A549 (cell line): ENCODE measurements around the gene SLC1A2. TPM values are rescaled to one million over a fixed set of nuclear protein-coding genes. Genes with fewer than 3 reads are reported as not detected.

ENCODE experiments used
- BHLHE40 ChIP-seq: IDR thresholded peaks from 2 replicates; pipeline ENCODE4 v1.6.1; 2012; ENCODE audit warnings: low read depth, low read length, inconsistent platforms
- CHD2 ChIP-seq: fragments of 150-350 bp; IDR thresholded peaks from 2 replicates; pipeline ENCODE4 v1.6.1; 2014; ENCODE audit warnings: low read length; ENCODE audit not compliant: partially characterized antibody
- EHF ChIP-seq: fragments of 250-450 bp; sonication (Bioruptor Pico); IDR thresholded peaks from 2 replicates; pipeline ENCODE4 v1.5.0; 2020; ENCODE audit warnings: mild to moderate bottlenecking
- EHMT2 ChIP-seq: fragments of 200-600 bp; sonication (generic); IDR thresholded peaks from 2 replicates; pipeline ENCODE4 v1.6.1; 2016; ENCODE audit warnings: antibody characterized with exemption, low read depth, mild to moderate bottlenecking, moderate library complexity
- GATA3 ChIP-seq: IDR thresholded peaks from 2 replicates; pipeline ENCODE4 v1.6.1; 2012; ENCODE audit warnings: borderline replicate concordance
- HOXB13 ChIP-seq: fragments of 250-450 bp; sonication (Bioruptor Pico); IDR thresholded peaks from 2 replicates; pipeline ENCODE4 v1.5.0; 2020; ENCODE audit warnings: low read depth, mild to moderate bottlenecking, moderate library complexity
- JUN ChIP-seq, 2 experiments: fragments of >200 bp; sonication (Bioruptor Twin); formaldehyde crosslinking; IDR thresholded peaks; 2 replicates in 1 of 2; 3 replicates in 1 of 2; pipeline ENCODE4 v1.6.1; 2016 to 2017
- MAZ ChIP-seq: fragments of 150-350 bp; IDR thresholded peaks from 2 replicates; pipeline ENCODE4 v1.6.1; 2014; ENCODE audit warnings: antibody characterized with exemption, low read depth, low read length, borderline replicate concordance
- NPAS2 ChIP-seq: fragments of 250-450 bp; sonication (Bioruptor Pico); IDR thresholded peaks from 2 replicates; pipeline ENCODE4 v1.8.0; 2022; ENCODE audit warnings: mild to moderate bottlenecking, moderate library complexity, borderline replicate concordance
- NR3C1 ChIP-seq: fragments of >200 bp; sonication (Bioruptor Twin); formaldehyde crosslinking; IDR thresholded peaks from 3 replicates; pipeline ENCODE4 v1.6.1; 2017
- PHF8 ChIP-seq: fragments of 200-600 bp; sonication (generic); IDR thresholded peaks from 2 replicates; pipeline ENCODE4 v1.6.1; 2016; ENCODE audit warnings: low read depth, mild to moderate bottlenecking, antibody characterized with exemption, moderate library complexity, borderline replicate concordance
- POLR2AphosphoS2 ChIP-seq: conservative IDR thresholded peaks from 2 replicates; pipeline ENCODE4 v1.6.1; 2012; ENCODE audit warnings: low read length, improper control_type of control experiment, inconsistent platforms
- RFX5 ChIP-seq: fragments of 450-650 bp; IDR thresholded peaks from 2 replicates; pipeline ENCODE4 v1.7.1; 2014; ENCODE audit warnings: antibody characterized with exemption, mild to moderate bottlenecking, moderate library complexity
- SMC3 ChIP-seq: fragments of >200 bp; sonication (Bioruptor Twin); formaldehyde crosslinking; IDR thresholded peaks from 3 replicates; pipeline ENCODE4 v1.6.1; 2018; ENCODE audit warnings: inconsistent platforms
- TP53 ChIP-seq: fragments of 250-450 bp; sonication (Bioruptor Pico); IDR thresholded peaks from 2 replicates; pipeline ENCODE4 v1.5.0; 2021; ENCODE audit warnings: mild to moderate bottlenecking, moderate library complexity
- ZNF302 ChIP-seq: fragments of 250-450 bp; sonication (Bioruptor Pico); IDR thresholded peaks from 2 replicates; pipeline ENCODE4 v1.9.0; 2021; ENCODE audit warnings: inconsistent platforms, mild to moderate bottlenecking, moderate library complexity
- polyA plus RNA-seq, 4 experiments: library from polyadenylated mRNA; depleted of rRNA in 3 of 4; stranded (reverse); fragments of >200 nt; fragmentation: RNase III in 1 of 4; extraction: RNeasy Plus Mini Kit Qiagen cat#74134 plus additional on column Dnase treatment in 1 of 4; gene quantifications; 2 replicates in 3 of 4; 3 replicates in 1 of 4; pipeline ENCODE4 v1.2.3, GENCODE V29; 2011 to 2017
- TF ChIP-seq, protein P1 (sequence below): fragments of >200 bp; sonication (Bioruptor Twin); formaldehyde crosslinking; IDR thresholded peaks from 3 replicates; pipeline ENCODE4 v1.6.1; 2016
- TF ChIP-seq, protein P2 (sequence below): fragments of 200-600 bp; sonication (generic); IDR thresholded peaks from 2 replicates; pipeline ENCODE4 v1.6.1; 2016; ENCODE audit warnings: antibody characterized with exemption, mild to moderate bottlenecking, moderate library complexity
- TF ChIP-seq, protein P3 (sequence below): IDR thresholded peaks from 2 replicates; pipeline ENCODE4 v1.6.1; 2012; ENCODE audit warnings: low read depth, borderline replicate concordance
- TF ChIP-seq, protein P4 (sequence below): IDR thresholded peaks from 2 replicates; pipeline ENCODE4 v1.6.1; 2012
- TF ChIP-seq, protein P5 (sequence below): fragments of >200 bp; sonication (Bioruptor Twin); formaldehyde crosslinking; IDR thresholded peaks from 3 replicates; pipeline ENCODE4 v1.5.1; 2016

The SLC1A2 gene
- polyA plus RNA-seq, 2 of the 4 experiments (the other 2 are of a cell fraction): 0.01 to 0.14 TPM

DNA sequence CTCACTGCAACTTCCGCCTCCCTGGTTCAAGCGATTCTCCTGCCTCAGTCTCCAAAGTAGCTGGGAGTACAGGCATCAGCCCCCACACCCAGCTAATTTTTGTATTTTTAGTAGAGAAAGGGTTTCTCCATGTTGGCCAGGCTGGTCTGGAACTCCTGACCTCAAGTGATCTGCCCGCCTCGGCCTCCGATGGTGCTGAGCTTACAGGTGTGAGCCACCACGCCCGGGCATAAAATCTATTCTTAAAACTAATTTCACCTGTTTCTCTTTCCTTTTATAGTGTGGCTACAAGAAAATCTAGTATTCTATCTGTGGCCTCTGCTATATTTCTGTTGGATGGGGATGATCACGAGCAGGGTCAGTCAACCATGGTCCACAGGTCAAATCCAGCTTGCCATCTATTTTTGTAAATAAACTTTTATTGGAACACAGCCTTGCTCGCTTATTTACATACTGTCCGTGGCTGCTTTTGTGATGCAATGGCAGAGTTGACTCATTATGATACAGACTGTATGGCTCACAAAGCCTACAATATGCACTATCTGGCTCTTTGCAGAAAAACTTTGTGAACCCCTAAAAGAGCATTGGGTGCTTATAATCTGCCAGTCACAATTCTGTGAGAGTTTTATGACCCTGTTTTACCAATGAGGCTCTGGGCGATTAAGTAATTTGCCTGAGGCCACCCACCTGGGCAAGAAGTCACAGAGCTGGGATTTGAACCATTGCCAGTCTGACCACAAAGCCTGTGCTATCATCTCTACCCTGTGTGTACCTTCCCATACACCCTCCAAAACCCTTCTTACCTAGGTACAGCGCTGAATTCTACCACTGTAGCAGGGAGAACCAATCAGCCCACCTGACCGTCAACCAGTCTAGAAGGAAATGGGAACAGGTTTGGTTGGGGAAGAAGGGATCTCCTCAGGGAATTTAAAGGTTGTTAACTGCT, 28.3 kb downstream of the SLC1A2 start (continued):
- TF ChIP-seq NPAS2 (CRISPR knock-in tag) (no peak), GATA3 (peak; percentile 81), PHF8 (no peak), HOXB13 (CRISPR knock-in tag) (no peak), JUN (IDR thresholded peaks at IDR 0.05) (peak; percentile 55 to 76; a peak in 3 of 5 replicates), BHLHE40 (no peak), EHMT2 (no peak), TP53 (CRISPR knock-in tag) (no peak), RFX5 (no peak), EHF (no peak), SMC3 (peak; percentile 63), NR3C1 (no peak), CHD2 (no peak), ZNF302 (no peak), POLR2AphosphoS2 (no peak), MAZ (no peak)
- TF ChIP-seq, protein P1, sequence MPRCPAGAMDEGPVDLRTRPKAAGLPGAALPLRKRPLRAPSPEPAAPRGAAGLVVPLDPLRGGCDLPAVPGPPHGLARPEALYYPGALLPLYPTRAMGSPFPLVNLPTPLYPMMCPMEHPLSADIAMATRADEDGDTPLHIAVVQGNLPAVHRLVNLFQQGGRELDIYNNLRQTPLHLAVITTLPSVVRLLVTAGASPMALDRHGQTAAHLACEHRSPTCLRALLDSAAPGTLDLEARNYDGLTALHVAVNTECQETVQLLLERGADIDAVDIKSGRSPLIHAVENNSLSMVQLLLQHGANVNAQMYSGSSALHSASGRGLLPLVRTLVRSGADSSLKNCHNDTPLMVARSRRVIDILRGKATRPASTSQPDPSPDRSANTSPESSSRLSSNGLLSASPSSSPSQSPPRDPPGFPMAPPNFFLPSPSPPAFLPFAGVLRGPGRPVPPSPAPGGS: peak; percentile 49; the same call in 1 of the 3 replicates
- TF ChIP-seq, protein P2, sequence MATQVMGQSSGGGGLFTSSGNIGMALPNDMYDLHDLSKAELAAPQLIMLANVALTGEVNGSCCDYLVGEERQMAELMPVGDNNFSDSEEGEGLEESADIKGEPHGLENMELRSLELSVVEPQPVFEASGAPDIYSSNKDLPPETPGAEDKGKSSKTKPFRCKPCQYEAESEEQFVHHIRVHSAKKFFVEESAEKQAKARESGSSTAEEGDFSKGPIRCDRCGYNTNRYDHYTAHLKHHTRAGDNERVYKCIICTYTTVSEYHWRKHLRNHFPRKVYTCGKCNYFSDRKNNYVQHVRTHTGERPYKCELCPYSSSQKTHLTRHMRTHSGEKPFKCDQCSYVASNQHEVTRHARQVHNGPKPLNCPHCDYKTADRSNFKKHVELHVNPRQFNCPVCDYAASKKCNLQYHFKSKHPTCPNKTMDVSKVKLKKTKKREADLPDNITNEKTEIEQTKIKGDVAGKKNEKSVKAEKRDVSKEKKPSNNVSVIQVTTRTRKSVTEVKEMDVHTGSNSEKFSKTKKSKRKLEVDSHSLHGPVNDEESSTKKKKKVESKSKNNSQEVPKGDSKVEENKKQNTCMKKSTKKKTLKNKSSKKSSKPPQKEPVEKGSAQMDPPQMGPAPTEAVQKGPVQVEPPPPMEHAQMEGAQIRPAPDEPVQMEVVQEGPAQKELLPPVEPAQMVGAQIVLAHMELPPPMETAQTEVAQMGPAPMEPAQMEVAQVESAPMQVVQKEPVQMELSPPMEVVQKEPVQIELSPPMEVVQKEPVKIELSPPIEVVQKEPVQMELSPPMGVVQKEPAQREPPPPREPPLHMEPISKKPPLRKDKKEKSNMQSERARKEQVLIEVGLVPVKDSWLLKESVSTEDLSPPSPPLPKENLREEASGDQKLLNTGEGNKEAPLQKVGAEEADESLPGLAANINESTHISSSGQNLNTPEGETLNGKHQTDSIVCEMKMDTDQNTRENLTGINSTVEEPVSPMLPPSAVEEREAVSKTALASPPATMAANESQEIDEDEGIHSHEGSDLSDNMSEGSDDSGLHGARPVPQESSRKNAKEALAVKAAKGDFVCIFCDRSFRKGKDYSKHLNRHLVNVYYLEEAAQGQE: no peak
- TF ChIP-seq, protein P3, sequence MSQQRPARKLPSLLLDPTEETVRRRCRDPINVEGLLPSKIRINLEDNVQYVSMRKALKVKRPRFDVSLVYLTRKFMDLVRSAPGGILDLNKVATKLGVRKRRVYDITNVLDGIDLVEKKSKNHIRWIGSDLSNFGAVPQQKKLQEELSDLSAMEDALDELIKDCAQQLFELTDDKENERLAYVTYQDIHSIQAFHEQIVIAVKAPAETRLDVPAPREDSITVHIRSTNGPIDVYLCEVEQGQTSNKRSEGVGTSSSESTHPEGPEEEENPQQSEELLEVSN: no peak
- TF ChIP-seq, protein P4, sequence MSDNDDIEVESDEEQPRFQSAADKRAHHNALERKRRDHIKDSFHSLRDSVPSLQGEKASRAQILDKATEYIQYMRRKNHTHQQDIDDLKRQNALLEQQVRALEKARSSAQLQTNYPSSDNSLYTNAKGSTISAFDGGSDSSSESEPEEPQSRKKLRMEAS: peak; percentile 70
- TF ChIP-seq, protein P5, sequence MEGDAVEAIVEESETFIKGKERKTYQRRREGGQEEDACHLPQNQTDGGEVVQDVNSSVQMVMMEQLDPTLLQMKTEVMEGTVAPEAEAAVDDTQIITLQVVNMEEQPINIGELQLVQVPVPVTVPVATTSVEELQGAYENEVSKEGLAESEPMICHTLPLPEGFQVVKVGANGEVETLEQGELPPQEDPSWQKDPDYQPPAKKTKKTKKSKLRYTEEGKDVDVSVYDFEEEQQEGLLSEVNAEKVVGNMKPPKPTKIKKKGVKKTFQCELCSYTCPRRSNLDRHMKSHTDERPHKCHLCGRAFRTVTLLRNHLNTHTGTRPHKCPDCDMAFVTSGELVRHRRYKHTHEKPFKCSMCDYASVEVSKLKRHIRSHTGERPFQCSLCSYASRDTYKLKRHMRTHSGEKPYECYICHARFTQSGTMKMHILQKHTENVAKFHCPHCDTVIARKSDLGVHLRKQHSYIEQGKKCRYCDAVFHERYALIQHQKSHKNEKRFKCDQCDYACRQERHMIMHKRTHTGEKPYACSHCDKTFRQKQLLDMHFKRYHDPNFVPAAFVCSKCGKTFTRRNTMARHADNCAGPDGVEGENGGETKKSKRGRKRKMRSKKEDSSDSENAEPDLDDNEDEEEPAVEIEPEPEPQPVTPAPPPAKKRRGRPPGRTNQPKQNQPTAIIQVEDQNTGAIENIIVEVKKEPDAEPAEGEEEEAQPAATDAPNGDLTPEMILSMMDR: no peak
